ENCODE measurements around the gene WNT7B. TPM values are rescaled to one million over a fixed set of nuclear protein-coding genes. Genes with fewer than 3 reads are reported as not detected.

WNT7B gene
- total RNA-seq, 6 donors from 2014 or later: 5.2 to 15.6 (median 8.8) TPM

GRCh38 chr22:45891021-45891421 is 85.9 kb downstream of the WNT7B start:
- ATAC-seq (ENCODE audit: low FRiP score in 2 of 2) (no peak), DNase-seq (peak in 1 of 2 donors; percentile 82)
- H3K4me3 ChIP-seq: no peak overlapping the region
- H3K9me3 ChIP-seq: no peaks in the 10 kb centered on the region
- H3K4me1 ChIP-seq: peaks cover 0 to 6% (median 0%) of the 10 kb centered on the region in 4 donors
- peaks cover 0 to 6% (median 2%) of the 10 kb centered on the region in 4 donors for H3K27me3 ChIP-seq
- 71 to 90% methylated on average over 28 to 37 of the region's 37 CpGs for WGBS, 2 donors
- H3K27ac ChIP-seq: no peak overlapping the region
- no peaks in the 10 kb centered on the region for H3K36me3 ChIP-seq
- no peak for TF ChIP-seq POLR2AphosphoS5 (IDR thresholded peaks at IDR 0.05)
- TF ChIP-seq POLR2A (IDR thresholded peaks at IDR 0.05): no peak
- TF ChIP-seq, protein P1, sequence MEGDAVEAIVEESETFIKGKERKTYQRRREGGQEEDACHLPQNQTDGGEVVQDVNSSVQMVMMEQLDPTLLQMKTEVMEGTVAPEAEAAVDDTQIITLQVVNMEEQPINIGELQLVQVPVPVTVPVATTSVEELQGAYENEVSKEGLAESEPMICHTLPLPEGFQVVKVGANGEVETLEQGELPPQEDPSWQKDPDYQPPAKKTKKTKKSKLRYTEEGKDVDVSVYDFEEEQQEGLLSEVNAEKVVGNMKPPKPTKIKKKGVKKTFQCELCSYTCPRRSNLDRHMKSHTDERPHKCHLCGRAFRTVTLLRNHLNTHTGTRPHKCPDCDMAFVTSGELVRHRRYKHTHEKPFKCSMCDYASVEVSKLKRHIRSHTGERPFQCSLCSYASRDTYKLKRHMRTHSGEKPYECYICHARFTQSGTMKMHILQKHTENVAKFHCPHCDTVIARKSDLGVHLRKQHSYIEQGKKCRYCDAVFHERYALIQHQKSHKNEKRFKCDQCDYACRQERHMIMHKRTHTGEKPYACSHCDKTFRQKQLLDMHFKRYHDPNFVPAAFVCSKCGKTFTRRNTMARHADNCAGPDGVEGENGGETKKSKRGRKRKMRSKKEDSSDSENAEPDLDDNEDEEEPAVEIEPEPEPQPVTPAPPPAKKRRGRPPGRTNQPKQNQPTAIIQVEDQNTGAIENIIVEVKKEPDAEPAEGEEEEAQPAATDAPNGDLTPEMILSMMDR (IDR thresholded peaks at IDR 0.05): no peak
- no peak for TF ChIP-seq EP300 (IDR thresholded peaks at IDR 0.05)

- 95 to 97% methylated on average over 16 of the region's 26 CpGs for WGBS, 2 donors
- DNase-seq (peak in 1 of 2 donors; percentile 50), ATAC-seq (ENCODE audit: low FRiP score in 2 of 2) (no peak)
- TF ChIP-seq EP300 (IDR thresholded peaks at IDR 0.05): no peak
- TF ChIP-seq, protein P1 (IDR thresholded peaks at IDR 0.05): no peak
- TF ChIP-seq POLR2A (IDR thresholded peaks at IDR 0.05): no peak
- no peak for TF ChIP-seq POLR2AphosphoS5 (IDR thresholded peaks at IDR 0.05)
- H3K27me3 ChIP-seq: peaks cover 0 to 6% (median 2%) of the 10 kb centered on the region in 4 donors
- H3K4me3 ChIP-seq: no peak overlapping the region
- peaks cover 0 to 4% (median 0%) of the 10 kb centered on the region in 4 donors for H3K4me1 ChIP-seq
- H3K36me3 ChIP-seq: no peaks in the 10 kb centered on the region
- H3K27ac ChIP-seq: no peak overlapping the region
- no peaks in the 10 kb centered on the region for H3K9me3 ChIP-seq
Measured at GRCh38 chr22:45890351-45890635, 86.7 kb downstream of the WNT7B start.

- DNase-seq (peak in 1 of 2 donors; percentile 81), ATAC-seq (ENCODE audit: low FRiP score in 2 of 2) (no peak)
- Histone ChIP-seq H3K27me3 (peaks cover 0 to 6% (median 2%) of the 10 kb centered on the region in 4 donors), H3K27ac (no peak overlapping the region), H3K4me3 (no peak overlapping the region), H3K4me1 (peaks cover 0 to 4% (median 0%) of the 10 kb centered on the region in 4 donors), H3K36me3 (no peaks in the 10 kb centered on the region), H3K9me3 (no peaks in the 10 kb centered on the region)
- WGBS, 2 donors: 29 to 39% methylated on average over 21 to 55 of the region's 56 CpGs
- TF ChIP-seq POLR2AphosphoS5 (IDR thresholded peaks at IDR 0.05): no peak
- TF ChIP-seq POLR2A (IDR thresholded peaks at IDR 0.05): no peak
- no peak for TF ChIP-seq EP300 (IDR thresholded peaks at IDR 0.05)
- TF ChIP-seq, protein P1 (IDR thresholded peaks at IDR 0.05): no peak
Measured at GRCh38 chr22:45889539-45890350, 87.2 kb downstream of the WNT7B start.

- peak in 1 of 2 donors; percentile 66 for DNase-seq
- Histone ChIP-seq H3K4me1 (peaks cover 0 to 4% (median 0%) of the 10 kb centered on the region in 4 donors), H3K27ac (no peak overlapping the region), H3K4me3 (no peak overlapping the region), H3K27me3 (peaks cover 0 to 6% (median 2%) of the 10 kb centered on the region in 4 donors), H3K36me3 (no peaks in the 10 kb centered on the region), H3K9me3 (no peaks in the 10 kb centered on the region)
- no peak for ATAC-seq (ENCODE audit: low FRiP score in 2 of 2)
- 80 to 83% methylated on average over 1 to 9 of the region's 10 CpGs for WGBS, 2 donors
- no peak for TF ChIP-seq POLR2AphosphoS5 (IDR thresholded peaks at IDR 0.05)
- TF ChIP-seq, protein P1 (IDR thresholded peaks at IDR 0.05): no peak
- TF ChIP-seq EP300 (IDR thresholded peaks at IDR 0.05): no peak
- no peak for TF ChIP-seq POLR2A (IDR thresholded peaks at IDR 0.05)
Measured at GRCh38 chr22:45889093-45889538, 87.8 kb downstream of the WNT7B start.
